ES-I3 (cell line): ENCODE measurements around the gene CCDC88C.
A peak's percentile ranks its signal among the peaks of the same experiment; 100 is the strongest.

ENCODE experiments used
- H3K36me3 ChIP-seq: 2 replicates; pipeline ENCODE4 v1.6.1; 2013; ENCODE audit warnings: mild to moderate bottlenecking, low read length, control low read depth, moderate library complexity; ENCODE audit not compliant: insufficient read depth
- H3K4me1 ChIP-seq: 2 replicates; pipeline ENCODE4 v1.6.1; 2013; ENCODE audit warnings: mild to moderate bottlenecking, control low read depth, low read length; ENCODE audit not compliant: insufficient read depth
- H3K9ac ChIP-seq: 2 replicates; pipeline ENCODE4 v1.6.1; 2013; ENCODE audit warnings: low read depth, mild to moderate bottlenecking, low read length, moderate library complexity
- H3K9me3 ChIP-seq: 2 replicates; pipeline ENCODE4 v1.6.1; 2013; ENCODE audit warnings: mild to moderate bottlenecking, low read length, moderate library complexity; ENCODE audit not compliant: control insufficient read depth, insufficient read depth

Gene CCDC88C

DNA sequence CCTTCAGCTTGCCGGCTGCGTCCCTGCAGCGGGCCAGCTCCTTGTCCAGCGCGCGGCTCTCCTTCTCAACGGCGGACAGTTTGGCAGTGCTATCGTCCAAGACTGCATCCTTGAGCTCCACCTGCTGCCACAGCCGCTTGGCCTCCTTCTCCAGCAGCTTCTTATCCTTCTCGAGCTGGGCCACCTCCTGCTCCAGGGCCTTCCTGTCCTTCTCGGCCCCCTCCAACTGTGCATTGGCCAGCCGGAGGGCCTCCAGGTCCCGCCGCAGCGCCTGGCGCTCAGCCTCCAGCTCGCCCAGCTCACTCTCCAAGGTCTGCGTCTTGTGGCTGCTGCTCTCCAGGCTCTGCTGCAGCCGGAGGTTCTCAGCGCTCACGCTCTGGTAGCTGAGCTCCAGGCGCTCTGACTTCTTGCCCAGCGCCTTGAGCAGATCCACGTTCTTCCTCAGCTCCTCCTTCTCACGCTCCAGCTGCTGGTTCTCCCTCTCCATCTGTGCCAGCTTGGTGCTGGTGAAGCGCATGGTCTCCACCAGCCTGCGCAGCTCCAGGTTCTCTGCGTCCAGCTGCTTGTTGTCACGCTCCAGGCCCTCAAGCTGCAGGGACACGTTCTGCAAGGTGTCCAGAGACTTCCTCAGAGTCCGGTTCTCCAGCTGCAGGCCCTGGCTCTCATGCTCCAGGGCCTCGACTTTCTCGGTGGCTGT, 104.3 kb downstream of the CCDC88C start:
- Histone ChIP-seq H3K9me3 (peaks cover 23% of the 10 kb centered on the region), H3K36me3 (peaks cover 8% of the 10 kb centered on the region), H3K9ac (no peak overlapping the region), H3K4me1 (no peaks in the 10 kb centered on the region)

DNA sequence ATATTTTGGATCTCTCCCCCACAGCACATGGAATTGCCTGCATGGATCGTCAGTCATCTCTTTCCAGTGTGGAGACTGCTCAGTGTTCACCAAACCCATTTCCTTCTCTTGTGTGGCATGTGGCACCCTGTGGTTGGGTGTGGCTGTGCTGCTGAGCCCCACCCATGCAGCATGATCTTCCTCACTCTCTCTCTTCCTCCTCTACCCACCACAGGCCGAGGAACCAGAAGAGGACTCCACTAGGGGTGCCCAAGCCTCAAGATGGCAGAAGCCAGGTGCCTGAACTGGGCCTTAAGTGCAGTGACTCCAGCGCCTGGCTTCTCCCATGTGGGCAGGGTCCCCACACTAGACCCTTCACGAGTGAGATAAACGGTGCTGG, 106.3 kb downstream of the CCDC88C start:
- Histone ChIP-seq H3K9me3 (peaks cover 23% of the 10 kb centered on the region), H3K4me1 (peaks cover 12% of the 10 kb centered on the region), H3K9ac (no peak overlapping the region), H3K36me3 (peaks cover 8% of the 10 kb centered on the region)

DNA sequence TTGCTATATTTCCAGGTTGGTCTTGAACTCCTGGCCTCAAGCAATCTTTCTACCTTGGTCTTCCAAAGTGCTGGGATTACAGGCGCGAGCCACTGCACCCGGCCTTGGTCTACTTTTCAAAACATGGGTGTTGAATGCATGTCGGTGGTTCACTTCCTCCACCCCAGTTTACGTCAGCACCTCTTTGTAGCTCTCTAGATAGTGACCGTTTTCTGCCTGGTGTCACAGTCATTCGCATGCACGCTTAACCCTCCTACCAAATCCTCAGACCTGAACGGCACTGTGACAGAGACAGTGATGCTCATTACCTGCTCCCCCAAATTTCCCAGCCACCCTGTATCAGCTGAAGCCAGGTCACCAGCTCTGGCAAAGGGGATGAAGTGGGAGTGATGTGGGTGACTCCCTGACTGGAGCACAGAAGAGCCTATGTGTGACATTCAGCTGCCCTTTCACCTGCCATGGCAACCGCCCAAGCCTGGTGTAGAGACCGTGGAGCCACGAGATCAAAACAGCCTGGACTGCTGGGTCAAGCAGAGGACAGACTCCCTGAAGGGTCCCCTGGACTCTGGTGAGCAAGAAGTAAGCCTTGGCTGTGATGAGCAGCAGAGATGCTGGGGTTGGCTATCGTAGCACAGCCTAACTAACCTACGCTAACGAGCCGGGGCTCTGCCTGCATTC, 106.9 kb downstream of the CCDC88C start:
- peaks cover 8% of the 10 kb centered on the region for H3K36me3 ChIP-seq
- H3K9me3 ChIP-seq: peaks cover 23% of the 10 kb centered on the region
- H3K4me1 ChIP-seq: peaks cover 16% of the 10 kb centered on the region
- H3K9ac ChIP-seq: no peak overlapping the region

DNA sequence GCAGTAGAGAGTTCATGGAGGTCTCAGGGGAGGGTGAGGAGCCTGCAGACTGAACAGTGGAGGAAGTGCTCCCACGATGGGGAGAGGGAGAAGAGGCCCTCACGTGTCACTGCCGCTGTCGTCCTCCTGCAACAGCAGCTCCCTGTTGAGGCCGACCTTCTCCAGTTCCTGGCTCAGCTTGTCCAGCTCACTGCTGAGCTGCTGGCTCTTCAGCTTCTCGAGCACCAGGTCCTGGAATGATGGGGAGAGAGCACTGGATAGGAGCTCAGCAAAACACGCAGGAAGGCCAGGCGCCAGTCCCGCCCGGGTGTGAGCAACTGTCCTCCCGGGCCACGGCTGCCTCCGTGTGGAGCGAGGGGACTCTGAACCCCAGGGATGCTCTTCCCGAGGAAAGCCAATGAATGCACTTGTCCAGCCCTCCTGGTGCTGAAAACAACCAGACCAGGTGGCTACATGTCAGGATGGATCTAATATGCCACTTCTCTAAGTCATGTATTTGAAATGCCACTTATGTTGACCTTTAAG, 107.8 kb downstream of the CCDC88C start:
- H3K4me1 ChIP-seq: peaks cover 24% of the 10 kb centered on the region
- H3K9ac ChIP-seq: no peak overlapping the region
- H3K9me3 ChIP-seq: peaks cover 21% of the 10 kb centered on the region
- H3K36me3 ChIP-seq: peaks cover under 1% of the 10 kb centered on the region; the same call in 1 of the 2 replicates

DNA sequence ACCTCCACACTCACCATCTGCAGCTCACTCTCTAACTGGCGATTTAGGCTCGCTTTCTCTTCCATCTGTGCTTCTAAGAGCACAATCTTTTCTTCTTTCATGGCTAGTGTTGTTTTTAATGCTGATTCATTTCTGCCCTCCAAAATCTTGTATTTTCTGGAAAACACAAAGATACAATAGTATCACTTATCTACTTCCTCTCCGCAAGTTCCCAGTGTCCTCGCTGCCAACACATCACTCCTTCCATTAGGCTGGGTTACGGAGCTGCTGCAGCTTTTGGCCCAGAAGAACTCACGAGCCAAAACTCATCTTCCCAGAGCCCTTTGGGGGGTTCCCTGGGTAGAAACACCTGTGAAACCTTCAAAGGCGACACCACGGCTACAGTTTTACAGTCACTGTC, 109.3 kb downstream of the CCDC88C start:
- Histone ChIP-seq H3K4me1 (peaks cover 28% of the 10 kb centered on the region), H3K9ac (no peak overlapping the region), H3K9me3 (peaks cover 8% of the 10 kb centered on the region; the same call in 1 of the 2 replicates), H3K36me3 (no peaks in the 10 kb centered on the region; the same call in 1 of the 2 replicates)

DNA sequence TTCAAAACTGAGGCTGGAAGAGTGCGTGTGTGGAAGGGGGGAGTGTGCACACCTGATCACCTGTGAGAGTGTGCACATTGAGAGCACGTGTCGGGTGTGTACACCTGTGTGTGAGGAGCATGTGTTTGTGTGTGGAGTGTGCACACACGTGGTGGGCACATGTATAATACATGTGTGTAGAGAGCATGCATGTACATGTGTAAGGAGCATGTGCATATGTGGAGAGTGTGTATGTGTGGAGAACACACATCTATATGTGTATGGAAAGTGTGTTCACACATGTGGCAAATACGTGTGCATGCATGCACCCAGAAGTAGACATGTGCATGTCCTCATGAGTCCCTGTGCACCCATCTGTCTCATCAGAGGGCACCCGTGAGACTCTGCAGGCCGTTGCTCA, 110.0 kb downstream of the CCDC88C start:
- no peak overlapping the region for H3K9ac ChIP-seq
- peaks cover 28% of the 10 kb centered on the region for H3K4me1 ChIP-seq
- 0 out of 2 replicates have a peak, but pooled peaks cover 2% of the 10 kb centered on the region for H3K9me3 ChIP-seq
- H3K36me3 ChIP-seq: no peaks in the 10 kb centered on the region; the same call in 1 of the 2 replicates

DNA sequence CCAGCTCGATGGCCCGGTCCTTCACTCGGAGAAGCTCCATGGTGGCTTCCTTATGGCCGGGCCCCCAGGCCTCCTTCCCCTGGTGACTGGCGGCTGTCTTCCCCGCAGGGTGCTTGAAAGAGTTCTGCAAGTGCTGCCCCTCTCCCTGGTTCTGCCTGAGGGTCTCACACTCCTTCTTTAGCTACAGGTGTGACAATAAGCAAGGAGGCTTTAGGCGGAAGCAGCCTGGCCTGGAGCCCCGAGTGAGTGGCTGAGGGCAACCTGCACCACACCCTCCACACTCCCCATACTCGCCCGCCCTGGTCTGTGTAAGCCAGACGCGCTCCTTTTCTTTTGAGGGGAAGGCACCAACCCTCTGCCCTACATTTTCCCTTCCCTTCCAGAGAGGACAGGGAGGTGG, 110.6 kb downstream of the CCDC88C start:
- H3K4me1 ChIP-seq: peaks cover 28% of the 10 kb centered on the region
- no peak overlapping the region for H3K9ac ChIP-seq
- 0 out of 2 replicates have a peak, but pooled peaks cover 2% of the 10 kb centered on the region for H3K9me3 ChIP-seq
- H3K36me3 ChIP-seq: no peaks in the 10 kb centered on the region; the same call in 1 of the 2 replicates

DNA sequence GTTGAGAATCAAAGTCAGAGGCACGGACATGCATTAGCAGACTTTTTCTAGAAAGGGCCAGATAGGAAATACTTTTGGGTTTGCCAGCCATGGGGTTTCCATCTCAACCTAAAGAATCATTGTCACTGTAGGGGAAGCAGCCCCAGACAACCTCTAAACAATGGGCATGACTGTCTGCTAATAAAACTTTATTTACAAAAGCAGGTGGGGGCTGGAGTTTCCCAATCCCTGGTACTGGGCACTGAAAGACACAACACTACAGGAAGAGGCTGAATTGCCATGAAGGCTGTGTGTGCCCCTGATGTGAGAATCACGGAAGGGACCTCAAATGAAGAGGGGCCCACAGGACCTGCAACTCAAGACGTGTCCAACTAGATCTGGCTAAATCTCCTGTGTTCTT, 111.1 kb downstream of the CCDC88C start:
- H3K9ac ChIP-seq: no peak overlapping the region
- H3K4me1 ChIP-seq: peaks cover 28% of the 10 kb centered on the region
- H3K36me3 ChIP-seq: no peaks in the 10 kb centered on the region; the same call in none of the 2 replicates
- H3K9me3 ChIP-seq: 0 out of 2 replicates have a peak, but pooled peaks cover 2% of the 10 kb centered on the region

DNA sequence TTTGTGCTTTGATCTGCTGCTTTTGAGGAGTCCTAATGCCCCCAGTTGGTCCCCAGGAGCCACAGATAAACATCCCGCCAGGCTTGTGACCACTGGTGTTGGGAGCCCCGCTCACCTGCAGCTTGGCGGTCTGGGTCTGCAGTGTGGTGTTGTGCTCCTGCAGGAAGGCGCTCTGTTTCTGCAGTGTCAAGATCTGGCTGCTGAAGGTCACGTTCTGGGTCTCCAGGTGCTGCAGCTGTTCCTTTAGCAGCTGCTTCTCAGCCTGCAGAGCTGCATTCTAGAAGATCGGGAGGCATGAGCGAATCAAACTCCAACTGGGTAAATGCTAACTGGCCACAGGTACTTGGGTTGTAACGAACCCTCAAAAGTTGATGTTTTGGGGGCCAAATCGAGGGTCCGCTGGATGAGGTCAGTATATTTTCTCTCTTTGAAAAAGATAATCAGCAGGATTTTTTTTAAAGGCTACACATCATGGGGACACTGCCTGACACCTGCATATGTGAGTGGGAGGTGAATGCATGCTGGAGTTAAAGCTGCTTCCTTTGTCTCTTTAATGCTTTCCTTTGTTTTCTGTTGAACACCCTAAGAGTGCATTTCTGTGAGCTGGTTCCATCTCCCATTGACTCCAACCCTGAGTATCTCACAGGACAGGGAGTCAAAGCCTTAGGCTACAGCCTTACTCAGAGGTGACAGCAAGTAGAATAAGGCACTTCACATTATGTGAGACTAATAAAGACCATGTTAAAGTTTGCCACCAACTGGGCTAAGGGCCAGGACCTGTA, 111.8 kb downstream of the CCDC88C start:
- Histone ChIP-seq H3K4me1 (peaks cover 28% of the 10 kb centered on the region), H3K9ac (no peak overlapping the region), H3K9me3 (no peaks in the 10 kb centered on the region), H3K36me3 (peaks cover 4% of the 10 kb centered on the region)

DNA sequence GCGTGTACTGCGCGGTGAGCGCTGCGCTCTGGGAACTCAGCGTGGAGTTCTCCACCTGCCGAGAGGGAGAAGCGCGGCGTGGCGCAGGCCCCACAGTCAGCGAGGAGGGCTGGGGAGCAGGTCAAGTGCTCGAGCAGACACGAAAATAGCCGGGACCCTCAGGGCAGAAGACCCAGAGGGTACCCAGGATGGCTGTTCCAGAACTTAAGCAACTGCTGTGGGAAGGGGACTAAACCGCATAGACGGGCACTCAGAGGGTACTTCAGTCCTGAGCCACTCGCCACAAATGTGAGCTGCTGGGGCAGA, 113.7 kb downstream of the CCDC88C start:
- peak overlapping the region; percentile 26 for H3K9ac ChIP-seq
- H3K9me3 ChIP-seq: no peaks in the 10 kb centered on the region
- peaks cover 4% of the 10 kb centered on the region; the same call in 1 of the 2 replicates for H3K36me3 ChIP-seq
- H3K4me1 ChIP-seq: peaks cover 28% of the 10 kb centered on the region

DNA sequence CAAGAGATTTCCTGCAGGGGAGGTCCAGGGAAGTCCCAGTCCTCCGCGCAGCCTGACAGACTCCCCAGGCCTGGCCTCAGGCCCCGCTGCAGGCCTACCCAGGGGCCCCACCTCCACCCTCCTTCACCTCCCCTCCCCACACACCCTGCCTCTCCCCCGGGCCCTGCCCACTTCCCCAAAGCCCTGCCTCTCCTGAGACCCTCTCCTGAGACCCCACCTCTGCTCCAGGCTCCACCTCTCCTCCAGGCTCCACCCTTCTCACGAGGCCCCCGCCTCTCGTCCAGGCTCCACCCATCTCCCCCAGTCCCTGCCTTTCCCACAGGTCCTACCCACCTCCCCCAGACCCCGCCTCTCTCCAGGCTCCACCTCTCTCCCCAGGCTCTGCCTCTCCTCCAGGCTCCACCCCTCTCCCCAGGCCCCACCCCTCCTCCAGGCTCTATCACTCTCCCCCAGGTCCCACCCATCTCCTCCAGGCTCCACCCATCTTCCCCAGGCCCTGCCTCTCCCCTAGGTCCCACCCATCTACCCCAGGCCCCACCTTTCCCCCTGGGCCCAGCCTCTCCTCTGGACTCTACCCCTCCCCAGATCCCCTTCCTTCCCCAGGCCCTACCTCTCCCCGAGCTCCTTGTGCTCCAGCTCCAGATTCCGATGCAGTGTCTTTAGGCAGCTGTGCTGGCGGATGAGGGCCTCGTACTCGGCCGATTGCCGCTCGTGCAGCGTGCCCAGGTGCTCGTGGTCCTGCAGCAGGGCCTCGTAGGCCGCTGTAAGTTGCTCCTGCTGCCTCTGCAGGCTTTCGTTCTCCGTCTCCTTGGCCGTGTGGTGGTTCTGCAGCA, 114.3 kb downstream of the CCDC88C start:
- Histone ChIP-seq H3K36me3 (peaks cover 4% of the 10 kb centered on the region; the same call in 1 of the 2 replicates), H3K9ac (peak overlapping the region; percentile 26), H3K9me3 (no peaks in the 10 kb centered on the region), H3K4me1 (peaks cover 28% of the 10 kb centered on the region)

DNA sequence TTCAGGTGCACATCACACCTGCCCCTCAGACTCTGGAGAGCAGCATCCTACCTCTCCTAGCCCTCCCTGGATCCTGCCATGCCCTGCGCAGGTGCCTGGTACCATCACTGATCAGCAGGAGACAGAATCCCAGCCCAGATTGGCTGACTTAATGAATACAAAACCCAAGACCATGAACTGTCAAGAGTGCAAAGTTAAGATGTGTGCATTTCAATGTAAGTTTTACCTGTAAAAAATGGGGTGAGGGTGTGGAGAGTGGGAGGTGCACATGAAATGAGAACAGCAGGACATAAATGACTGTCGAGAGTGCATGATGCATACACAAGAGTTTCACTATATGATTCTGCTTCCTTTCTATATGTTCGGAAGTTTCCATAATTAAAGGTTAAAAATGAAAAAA, 115.2 kb downstream of the CCDC88C start:
- Histone ChIP-seq H3K9ac (no peak overlapping the region), H3K36me3 (peaks cover 4% of the 10 kb centered on the region; the same call in 1 of the 2 replicates), H3K9me3 (no peaks in the 10 kb centered on the region), H3K4me1 (peaks cover 26% of the 10 kb centered on the region)

DNA sequence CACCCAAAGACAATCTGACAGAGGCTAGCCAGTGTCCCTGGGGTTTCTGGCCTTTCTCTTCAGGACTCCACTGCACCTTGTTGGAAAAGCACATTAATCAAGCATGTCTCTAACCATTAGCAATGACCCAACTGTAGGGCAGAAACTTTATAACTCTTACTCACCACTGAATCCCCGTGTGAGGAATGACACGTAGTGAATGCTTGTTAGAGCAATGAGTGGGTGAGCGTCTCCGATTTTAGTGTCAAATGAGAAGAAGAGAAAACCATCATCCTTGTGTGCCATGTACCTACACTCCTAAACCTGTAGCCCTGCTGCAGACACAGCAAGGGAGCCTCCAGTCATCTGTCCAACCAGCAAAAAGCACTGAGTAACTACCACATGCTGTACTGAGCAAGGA, 116.7 kb downstream of the CCDC88C start:
- Histone ChIP-seq H3K36me3 (peaks cover 4% of the 10 kb centered on the region; the same call in 1 of the 2 replicates), H3K4me1 (peaks cover 14% of the 10 kb centered on the region), H3K9me3 (no peaks in the 10 kb centered on the region), H3K9ac (no peak overlapping the region)
